Activated T-helper 1 cell treated with Interleukin-2 at 50 U/mL for 16 hours (primary cell): ENCODE measurements around the gene PCTP.

Source experiments
- DNase-seq: peaks from one replicate; pipeline ENCODE4 v3.0.0-alpha.2; 2020; ENCODE audit warnings: low read depth

The PCTP gene

GRCh38 chr17:55757659-55758058, 6.8 kb downstream of the PCTP start:
- DNase-seq = no peak

GRCh38 chr17:55758171-55758570, 7.3 kb downstream of the PCTP start:
- DNase-seq = no peak

- no peak for DNase-seq
These were observed 9.9 kb downstream of the PCTP start for GRCh38 chr17:55760643-55761355.

- DNase-seq = no peak
These were observed 11.4 kb downstream of the PCTP start for GRCh38 chr17:55762086-55762858.

DNA sequence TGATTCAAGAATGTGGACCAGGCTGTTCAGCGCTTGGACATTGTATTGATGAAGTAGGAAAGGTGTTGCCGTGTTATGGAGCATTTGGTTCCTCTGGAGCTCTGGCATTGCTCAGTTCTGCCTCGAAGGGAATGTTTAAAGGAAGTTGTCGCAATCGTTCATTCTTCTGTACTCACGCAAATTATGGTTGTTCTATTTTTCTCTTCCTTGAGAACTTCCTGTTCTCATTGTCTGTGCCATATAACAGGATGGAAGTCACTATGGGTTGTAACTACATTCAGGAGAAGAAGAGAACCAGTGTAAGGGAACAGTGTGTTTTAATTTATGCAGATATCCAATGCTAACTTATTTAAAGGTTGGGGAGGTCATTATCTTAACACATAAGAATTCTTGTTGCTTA, 13.0 kb downstream of the PCTP start:
- DNase-seq = no peak

DNA sequence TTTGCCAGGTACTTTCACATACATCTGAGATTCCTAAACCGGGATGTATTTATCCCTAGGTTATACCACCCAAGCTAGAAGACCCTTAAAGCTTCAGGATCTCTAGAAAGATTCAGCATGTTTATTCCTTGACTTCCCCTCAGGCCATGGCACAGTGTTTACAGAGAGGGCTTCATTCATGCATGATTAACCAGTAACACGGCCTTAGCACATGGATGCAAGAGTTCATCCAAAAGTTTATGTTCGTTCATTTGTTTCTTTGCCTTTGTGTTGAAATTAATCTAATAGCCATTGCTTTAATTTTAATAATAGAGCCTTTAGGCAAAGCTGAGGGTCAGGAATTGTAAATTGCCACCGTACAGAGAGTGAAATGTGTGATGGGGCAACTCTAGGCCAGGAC, 13.8 kb downstream of the PCTP start:
- DNase-seq = no peak

DNA sequence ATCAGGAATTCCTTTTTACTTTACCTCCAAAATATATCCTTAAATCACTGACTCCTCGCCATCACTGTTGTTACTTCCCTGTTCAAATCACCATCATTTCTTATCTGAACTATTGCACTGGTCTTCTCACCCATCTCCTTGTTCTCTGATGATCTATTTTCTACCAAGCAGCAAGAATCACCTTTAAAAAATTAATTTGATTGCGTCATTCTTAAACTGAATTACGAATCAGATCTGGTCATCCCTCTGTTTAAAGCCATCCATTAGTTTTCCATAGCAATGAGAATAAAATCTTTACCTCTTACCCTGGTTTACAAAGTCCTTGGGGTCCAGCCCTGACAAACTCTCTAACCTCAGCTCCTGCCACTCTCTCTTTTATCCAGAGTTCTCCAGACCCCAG, 14.6 kb downstream of the PCTP start:
- DNase-seq = no peak

GRCh38 chr17:55768936-55769624, 18.2 kb downstream of the PCTP start:
- no peak for DNase-seq

DNA sequence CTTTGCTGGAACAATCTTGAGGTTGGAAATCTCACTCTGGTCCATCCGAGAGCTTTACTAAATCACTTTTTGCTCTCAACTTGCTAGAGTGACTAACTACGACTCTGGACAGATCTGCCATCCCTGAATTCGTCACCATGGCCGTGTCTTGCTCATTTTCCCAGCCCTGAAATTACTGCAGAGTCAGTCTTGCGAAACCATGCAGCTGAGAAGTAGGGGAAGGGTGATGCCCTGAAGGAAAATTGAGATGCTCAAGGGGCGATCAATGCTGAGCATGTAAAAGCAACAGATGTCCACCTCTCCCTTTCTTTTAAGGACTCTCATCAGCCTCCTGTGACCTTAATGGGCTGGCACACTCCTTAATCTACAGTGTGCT, 18.8 kb downstream of the PCTP start:
- DNase-seq = no peak

GRCh38 chr17:55770196-55770870, 19.5 kb downstream of the PCTP start:
- DNase-seq = no peak

DNA sequence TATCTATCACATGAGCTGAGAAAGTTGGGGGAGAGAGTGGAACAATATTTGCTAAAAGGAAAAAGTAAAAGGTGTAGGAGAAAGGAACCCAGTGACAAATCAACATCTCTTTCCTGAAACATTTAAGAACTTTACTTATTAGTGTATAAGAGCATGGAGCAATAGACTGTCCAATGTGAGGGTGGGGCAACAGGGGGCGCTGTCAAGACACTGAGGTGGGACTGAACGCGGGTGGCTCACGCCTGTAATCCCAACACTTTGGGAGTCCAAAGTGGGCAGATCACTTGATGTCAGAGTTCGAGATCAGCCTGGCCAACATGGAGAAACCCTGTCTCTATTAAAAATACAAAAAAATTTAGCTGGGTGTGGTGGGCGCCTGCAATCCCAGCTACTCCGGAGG, 21.2 kb downstream of the PCTP start:
- no peak for DNase-seq

DNA sequence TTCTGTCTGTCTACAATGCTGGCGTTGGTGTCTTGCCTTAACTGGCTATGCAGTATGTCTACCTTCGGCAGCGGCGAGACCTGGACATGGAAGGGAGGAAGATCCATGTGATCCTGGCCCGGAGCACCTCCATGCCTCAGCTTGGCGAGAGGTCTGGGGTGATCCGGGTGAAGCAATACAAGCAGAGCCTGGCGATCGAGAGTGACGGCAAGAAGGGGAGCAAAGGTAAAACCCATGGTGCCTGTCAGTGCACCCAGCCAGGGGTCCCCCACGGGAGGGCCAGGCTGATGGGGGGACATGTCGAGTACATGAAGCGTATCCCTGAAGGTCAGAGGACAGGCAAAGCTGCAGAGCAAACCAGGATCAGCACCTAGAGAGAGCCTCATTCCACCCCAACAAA, 22.8 kb downstream of the PCTP start:
- no peak for DNase-seq

- no peak for DNase-seq
These were observed 24.0 kb downstream of the PCTP start for GRCh38 chr17:55774846-55775271.

DNA sequence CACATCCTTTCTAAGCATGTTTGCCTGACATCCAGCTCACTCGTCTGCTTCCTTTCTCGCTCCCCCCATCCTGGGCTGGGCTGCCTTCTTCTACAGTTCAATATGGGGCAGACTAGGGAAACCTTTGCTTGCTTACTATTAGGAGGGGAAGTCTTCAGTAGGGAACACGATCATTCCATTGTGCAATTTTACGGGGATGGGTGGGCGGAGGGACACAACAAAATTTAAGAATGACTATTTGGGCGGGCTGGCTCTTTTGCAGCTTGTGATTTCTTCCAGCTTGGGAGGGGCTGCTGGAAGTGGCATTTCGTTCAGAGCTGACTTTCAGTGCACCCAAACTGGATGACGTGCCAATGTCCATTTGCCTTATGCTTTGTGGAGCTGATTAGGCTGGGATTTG, 25.4 kb downstream of the PCTP start:
- no peak for DNase-seq

DNA sequence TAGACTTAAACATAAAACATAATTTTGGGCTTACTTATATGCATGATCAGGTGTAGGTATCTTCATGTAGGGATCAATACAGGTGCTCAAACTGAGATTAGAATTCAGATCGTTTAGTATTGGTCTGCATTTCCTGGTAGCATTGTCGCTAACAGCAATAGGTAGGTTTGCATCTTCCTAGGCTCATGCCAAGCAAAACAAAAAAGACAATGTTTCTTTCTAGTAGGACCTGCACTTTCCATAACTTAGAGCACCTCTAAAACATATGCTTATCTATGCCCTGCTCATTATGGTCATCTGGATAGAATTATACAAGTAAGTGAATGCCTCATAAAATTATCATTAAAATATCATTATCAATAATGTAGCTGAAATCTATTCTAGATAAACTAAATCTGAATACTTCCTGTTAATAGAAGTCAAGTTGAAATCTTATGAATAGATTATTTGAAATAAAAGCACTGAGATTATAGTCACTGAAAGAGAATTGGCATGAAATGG, 26.7 kb downstream of the PCTP start:
- DNase-seq = no peak

GRCh38 chr17:55778389-55779118, 27.7 kb downstream of the PCTP start:
- DNase-seq = no peak

- no peak for DNase-seq
These were observed 32.9 kb downstream of the PCTP start for GRCh38 chr17:55783684-55784245.

- no peak for DNase-seq
These were observed 33.8 kb downstream of the PCTP start for GRCh38 chr17:55784666-55785065.

DNA sequence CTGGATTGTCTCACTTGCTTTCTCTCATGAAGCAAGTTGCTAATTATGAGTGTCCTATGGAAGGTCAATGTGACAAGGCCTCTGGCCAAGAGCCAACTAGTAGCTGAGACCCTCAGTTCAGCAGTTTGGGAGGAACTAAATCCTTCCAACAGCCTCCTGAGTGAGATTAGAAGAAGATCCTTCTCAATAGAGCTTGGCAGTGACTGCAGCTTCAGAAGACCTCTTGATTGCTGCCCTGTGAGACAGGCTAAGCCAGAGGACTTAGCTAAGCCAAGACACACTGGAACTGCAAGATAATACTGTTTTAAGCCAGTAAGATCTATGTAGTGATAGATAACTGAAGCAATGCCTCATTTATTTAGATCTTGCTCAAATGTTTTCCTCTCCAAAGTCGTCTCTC, 34.3 kb downstream of the PCTP start:
- DNase-seq = no peak

GRCh38 chr17:55793272-55793671, 42.4 kb downstream of the PCTP start:
- DNase-seq = no peak

DNA sequence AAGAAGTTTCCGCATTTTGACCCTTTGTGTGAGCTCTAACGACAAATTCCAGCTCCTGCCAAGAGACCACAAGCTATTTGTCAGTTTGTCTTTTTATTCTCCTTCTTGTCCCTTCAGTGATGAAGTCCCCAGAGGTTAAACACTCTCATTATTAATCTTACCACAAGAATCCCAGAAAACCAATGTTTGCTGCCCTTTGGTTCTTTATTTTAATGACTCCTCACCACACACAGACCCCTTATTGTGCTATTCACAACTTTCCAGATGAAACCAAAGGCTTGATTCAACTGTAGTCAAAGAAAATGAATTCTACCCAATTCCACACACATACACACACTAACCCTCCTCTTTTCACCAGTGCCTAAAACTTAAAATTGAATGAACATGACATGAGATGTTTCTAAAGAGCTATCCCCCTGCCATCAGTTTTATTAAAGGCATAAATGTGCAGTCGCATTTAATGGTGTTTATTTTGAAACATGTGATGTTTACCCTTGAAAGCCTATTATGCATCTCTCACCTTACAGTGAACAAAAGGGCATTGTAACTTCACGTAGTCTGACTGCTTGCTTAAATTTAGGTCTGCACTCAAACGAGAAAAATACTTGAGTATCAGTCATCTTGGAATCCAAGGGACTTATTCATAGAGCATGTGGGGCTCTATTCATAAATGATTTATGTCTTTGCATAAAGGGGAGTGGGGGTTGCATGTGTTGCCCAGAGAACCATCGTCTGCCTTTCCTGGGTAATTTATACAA, 44.1 kb downstream of the PCTP start:
- no peak for DNase-seq
